ENCODE data around the gene EIF4G3. TPM values are rescaled to one million over a fixed set of nuclear protein-coding genes. Genes with fewer than 3 reads are reported as not detected.

The EIF4G3 gene
- total and polyA plus RNA-seq, 2 of the 8 experiments (the other 6 are each of a cell fraction or from before 2014, with no cell fraction given) = 47.5 to 66.6 TPM

GRCh38 chr1:21065851-21066250 is 110.8 kb downstream of the EIF4G3 start:
- no peak overlapping the region for H2BK12ac ChIP-seq (ENCODE audit: low read depth, low read length)
- H3K9me3 ChIP-seq (ENCODE audit: insufficient read depth in 2 of 2, low read depth in 1 of 2, low read length in 1 of 2) = no peaks in the 10 kb centered on the region
- DNase-seq (ENCODE audit: low read depth in 1 of 2, low spot score in 2 of 2) (no peak), FAIRE-seq (no peak)
- no peaks in the 10 kb centered on the region for H3K79me1 ChIP-seq (ENCODE audit: low read depth, low read length)
- no peak overlapping the region for H2BK15ac ChIP-seq (ENCODE audit: low read length)
- H3K9ac ChIP-seq (replicated peaks in 1 of 4; ENCODE audit: extremely low read depth in 1 of 4, low read depth in 3 of 4, low read length in 3 of 4) = no peak overlapping the region
- H3K27ac ChIP-seq (ENCODE audit: low read depth, low read length) = no peak overlapping the region
- H4K5ac ChIP-seq (ENCODE audit: insufficient read length, low read depth, low read length) = no peak overlapping the region
- H2AFZ ChIP-seq (ENCODE audit: low read length) = no peak overlapping the region
- no peak overlapping the region for H4K8ac ChIP-seq (ENCODE audit: extremely low read depth, insufficient read depth, low read length)
- H3K79me2 ChIP-seq (ENCODE audit: control insufficient read depth in 1 of 2, insufficient read depth in 2 of 2, low read length in 2 of 2) = peaks cover 0 to 3% of the 10 kb centered on the region in 2 experiments; a peak in 1 of 4 replicates
- 82% methylated on average over 2 of the region's 2 CpGs; no CpG with 5 or more reads in 1 of the 2 experiments for WGBS, 2 experiments (ENCODE audit: extremely low coverage in 1 of 2, insufficient coverage in 1 of 2, insufficient read length in 1 of 2, insufficient replicate concordance in 2 of 2, low coverage in 1 of 2, low lambda C conversion rate in 2 of 2, missing lambda C conversion rate in 1 of 2)
- ChIA-PET POLR2A (ENCODE audit: partially characterized antibody) (interaction anchor here (0.7 kb wide), 1 partner anchor 219 kb away, joined by 3 read pairs; no protein-coding TSS in a partner anchor), CTCF (ENCODE audit: partially characterized antibody) (no interaction called here)
- no peaks in the 10 kb centered on the region for H3K23me2 ChIP-seq (ENCODE audit: low read depth, low read length)
- no peak overlapping the region for H3K4me2 ChIP-seq (ENCODE audit: insufficient read depth in 1 of 2, low read depth in 2 of 2, low read length in 2 of 2)
- H3K18ac ChIP-seq (ENCODE audit: extremely low read depth, low read length) = no peak overlapping the region
- H3K36me3 ChIP-seq (ENCODE audit: control insufficient read depth in 2 of 4, insufficient read depth in 4 of 4, low read length in 3 of 4) = no peaks in the 10 kb centered on the region; a peak in 1 of 8 replicates
- H3K4me1 ChIP-seq (replicated peaks in 1 of 4; ENCODE audit: control insufficient read depth in 3 of 4, insufficient read depth in 4 of 4, low read length in 3 of 4) = no peaks in the 10 kb centered on the region
- no peak overlapping the region for H3K14ac ChIP-seq (ENCODE audit: insufficient read length)
- H3K56ac ChIP-seq (replicated peaks; ENCODE audit: insufficient read length, low read depth, low read length) = no peak overlapping the region
- H4K91ac ChIP-seq (replicated peaks; ENCODE audit: insufficient read length, low read length) = no peak overlapping the region
- no peaks in the 10 kb centered on the region for H4K20me1 ChIP-seq (replicated peaks in 1 of 2; ENCODE audit: control insufficient read depth in 1 of 2, insufficient read depth in 2 of 2, low read length in 2 of 2)
- no peaks in the 10 kb centered on the region for H3K27me3 ChIP-seq (replicated peaks in 1 of 4; ENCODE audit: control insufficient read depth in 3 of 4, extremely low read depth in 1 of 4, insufficient read depth in 3 of 4, low read length in 3 of 4)
- H3K4me3 ChIP-seq (ENCODE audit: extremely low read depth in 1 of 4, insufficient read depth in 2 of 4, low read depth in 3 of 4, low read length in 4 of 4) = no peak overlapping the region
- H2AK5ac ChIP-seq (ENCODE audit: low read depth, low read length) = no peak overlapping the region
- H2BK20ac ChIP-seq (ENCODE audit: low read length) = no peak overlapping the region
- H2BK5ac ChIP-seq (ENCODE audit: low read depth, low read length) = no peak overlapping the region
- no peak overlapping the region for H2BK120ac ChIP-seq (replicated peaks; ENCODE audit: low read depth, low read length)
- no peak overlapping the region for H3K23ac ChIP-seq (ENCODE audit: insufficient read length)
- H3K4ac ChIP-seq (replicated peaks; ENCODE audit: insufficient read length, low read depth, low read length) = no peak overlapping the region
- no peak for TF ChIP-seq RFX5 (IDR thresholded peaks at IDR 0.05; ENCODE audit: borderline replicate concordance, low read depth, low read length)
- TF ChIP-seq SIX5 (IDR thresholded peaks at IDR 0.05; ENCODE audit: low read depth, low read length) = no peak
- TF ChIP-seq KDM1A (IDR thresholded peaks at IDR 0.05; ENCODE audit: borderline replicate concordance, low read length) = no peak
- TF ChIP-seq RBBP5 (IDR thresholded peaks at IDR 0.05; ENCODE audit: borderline replicate concordance, low read depth, low read length) = no peak
- TF ChIP-seq BRCA1 (IDR thresholded peaks at IDR 0.05; ENCODE audit: low read depth, low read length) = no peak
- no peak for TF ChIP-seq SP2 (IDR thresholded peaks at IDR 0.05; ENCODE audit: low read length)
- no peak for TF ChIP-seq NANOG (IDR thresholded peaks at IDR 0.05; ENCODE audit: insufficient read depth, low read depth, low read length, poor library complexity, severe bottlenecking)
- TF ChIP-seq CREB1 (IDR thresholded peaks at IDR 0.05) = no peak
- no peak for TF ChIP-seq ZNF274 (IDR thresholded peaks at IDR 0.05; ENCODE audit: borderline replicate concordance, extremely low read depth, low read length)
- no peak for TF ChIP-seq POLR2A (IDR thresholded peaks at IDR 0.05; ENCODE audit: control extremely low read depth in 1 of 2, low read depth in 2 of 2, low read length in 2 of 2)
- TF ChIP-seq CTBP2 (IDR thresholded peaks at IDR 0.05; ENCODE audit: borderline replicate concordance, insufficient read depth, insufficient read length, low read length) = no peak
- no peak for TF ChIP-seq TAF7 (optimal IDR thresholded peaks at IDR 0.05; ENCODE audit: borderline replicate concordance, low read depth, low read length)
- TF ChIP-seq MAFK (IDR thresholded peaks at IDR 0.05; ENCODE audit: low read depth, low read length) = no peak
- TF ChIP-seq TEAD4 (IDR thresholded peaks at IDR 0.05; ENCODE audit: low read depth, low read length) = no peak
- no peak for TF ChIP-seq EP300 (IDR thresholded peaks at IDR 0.05; ENCODE audit: borderline replicate concordance in 1 of 2, low read depth in 2 of 2, low read length in 2 of 2)
